ENCODE data around the gene VPS33A.

Gene VPS33A

DNA sequence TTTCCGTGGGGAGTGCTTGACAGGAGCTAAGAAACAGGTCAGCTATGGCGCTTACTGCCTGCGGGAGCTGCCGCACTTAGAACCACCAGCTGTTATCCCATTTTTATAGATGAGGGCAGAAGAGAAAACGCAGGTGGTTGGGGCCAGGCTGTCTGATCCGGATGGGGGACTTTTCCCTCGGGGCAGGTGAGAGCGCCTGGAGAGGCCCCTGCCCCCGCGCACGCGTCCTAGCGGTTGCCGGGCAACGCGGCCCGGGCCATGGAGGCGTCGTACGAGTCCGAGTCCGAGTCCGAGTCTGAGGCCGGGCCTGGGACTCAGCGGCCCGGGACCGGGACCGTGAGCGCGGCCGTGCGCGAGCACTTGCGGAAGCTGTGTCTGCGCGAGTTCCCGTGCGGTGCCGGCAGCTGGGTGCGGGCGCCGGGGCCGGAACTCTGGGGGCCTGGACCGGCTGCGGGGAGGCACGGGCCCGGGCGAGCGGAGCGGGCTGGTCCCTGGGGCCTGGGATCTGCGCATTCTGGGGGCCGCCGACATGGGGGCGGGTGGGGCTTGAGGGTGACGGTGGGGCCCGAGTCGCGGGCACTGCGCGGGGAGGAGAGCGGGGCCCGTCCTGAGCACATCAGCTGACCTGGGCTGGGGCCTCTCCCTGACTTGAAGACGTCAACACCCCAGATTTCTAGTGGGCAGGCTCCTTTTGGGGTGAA, 83.3 kb downstream of the VPS33A start, which contains the start of gene LRRC43:
LRRC43 (plus strand) TSS at position 237 of the 701 bp plus-strand sequence; CDS start at position 259, 22 bp downstream.
- Histone ChIP-seq H3F3A (ENCODE audit: insufficient read depth, low read length) (no peaks in the 10 kb centered on the region), H3K27me3 (replicated peaks; ENCODE audit: insufficient read depth, low read length) (no peaks in the 10 kb centered on the region), H3K9me3 (replicated peaks; ENCODE audit: insufficient read depth, low read length) (no peaks in the 10 kb centered on the region), H3K79me2 (ENCODE audit: low read length) (no peaks in the 10 kb centered on the region), H3K27ac (ENCODE audit: low read length) (no peak within 1 kb of the TSS), H3K9ac (ENCODE audit: low read length) (no peak within 1 kb of the TSS), H3K4me2 (ENCODE audit: low read depth, low read length) (no peak within 1 kb of the TSS; the same call in 1 of the 2 replicates), H4K20me1 (ENCODE audit: insufficient read depth, low read length) (no peaks in the 10 kb centered on the region), H3K9me2 (replicated peaks; ENCODE audit: insufficient read depth, low read length) (no peaks in the 10 kb centered on the region), H3K36me3 (replicated peaks; ENCODE audit: insufficient read depth, low read length) (no peaks in the 10 kb centered on the region), H3K4me1 (ENCODE audit: low read length) (no peaks in the 10 kb centered on the region), H2AFZ (ENCODE audit: low read length) (no peak within 1 kb of the TSS), H3K4me3 (ENCODE audit: low read length) (peak within 1 kb of the TSS; percentile 22; the same call in 1 of the 2 replicates)
- no peak for DNase-seq
- TF ChIP-seq EZH2 (optimal IDR thresholded peaks at IDR 0.05; ENCODE audit: low read depth, low read length) (no peak), EZH2phosphoT487 (IDR thresholded peaks at IDR 0.05; ENCODE audit: low read length) (no peak)
- TF ChIP-seq, protein P1, sequence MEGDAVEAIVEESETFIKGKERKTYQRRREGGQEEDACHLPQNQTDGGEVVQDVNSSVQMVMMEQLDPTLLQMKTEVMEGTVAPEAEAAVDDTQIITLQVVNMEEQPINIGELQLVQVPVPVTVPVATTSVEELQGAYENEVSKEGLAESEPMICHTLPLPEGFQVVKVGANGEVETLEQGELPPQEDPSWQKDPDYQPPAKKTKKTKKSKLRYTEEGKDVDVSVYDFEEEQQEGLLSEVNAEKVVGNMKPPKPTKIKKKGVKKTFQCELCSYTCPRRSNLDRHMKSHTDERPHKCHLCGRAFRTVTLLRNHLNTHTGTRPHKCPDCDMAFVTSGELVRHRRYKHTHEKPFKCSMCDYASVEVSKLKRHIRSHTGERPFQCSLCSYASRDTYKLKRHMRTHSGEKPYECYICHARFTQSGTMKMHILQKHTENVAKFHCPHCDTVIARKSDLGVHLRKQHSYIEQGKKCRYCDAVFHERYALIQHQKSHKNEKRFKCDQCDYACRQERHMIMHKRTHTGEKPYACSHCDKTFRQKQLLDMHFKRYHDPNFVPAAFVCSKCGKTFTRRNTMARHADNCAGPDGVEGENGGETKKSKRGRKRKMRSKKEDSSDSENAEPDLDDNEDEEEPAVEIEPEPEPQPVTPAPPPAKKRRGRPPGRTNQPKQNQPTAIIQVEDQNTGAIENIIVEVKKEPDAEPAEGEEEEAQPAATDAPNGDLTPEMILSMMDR (IDR thresholded peaks at IDR 0.05; ENCODE audit: low read length) = no peak
